Retina (tissue), 1 donor: ENCODE results near the gene NLRP1.

Source experiments
- DNase-seq: peaks from one replicate; pipeline ENCODE4 v3.0.0-alpha.2; 2016

The NLRP1 gene

GRCh38 chr17:5511401-5512225, 72.7 kb downstream of the NLRP1 start:
- no peak for DNase-seq

GRCh38 chr17:5510771-5511170, 73.5 kb downstream of the NLRP1 start:
- no peak for DNase-seq

GRCh38 chr17:5509482-5509881, 74.8 kb downstream of the NLRP1 start:
- no peak for DNase-seq

GRCh38 chr17:5508810-5509209, 75.5 kb downstream of the NLRP1 start:
- peak; percentile 60 for DNase-seq

GRCh38 chr17:5506307-5506706, 78.0 kb downstream of the NLRP1 start:
- no peak for DNase-seq

- DNase-seq, result no peak
Observed at GRCh38 chr17:5502552-5502951, 81.8 kb downstream of the NLRP1 start.

- no peak for DNase-seq
Observed at GRCh38 chr17:5501685-5502084, 82.6 kb downstream of the NLRP1 start.

GRCh38 chr17:5500589-5501391, 83.5 kb downstream of the NLRP1 start:
- peak; percentile 94 for DNase-seq

GRCh38 chr17:5500247-5500588, 84.1 kb downstream of the NLRP1 start:
- DNase-seq, result peak; percentile 70

- DNase-seq, result peak; percentile 85
Observed at GRCh38 chr17:5499476-5500231, 84.7 kb downstream of the NLRP1 start.

- DNase-seq, result no peak
Observed at GRCh38 chr17:5492970-5493369, 91.3 kb downstream of the NLRP1 start.

- no peak for DNase-seq
Observed at GRCh38 chr17:5488752-5489151, 95.6 kb downstream of the NLRP1 start.

GRCh38 chr17:5486206-5487124, 97.8 kb downstream of the NLRP1 start, which contains the start of gene MIS12:
TSS of gene MIS12 (plus strand) at chr17:5486566. CDS start at chr17:5488863, 2,297 bp downstream.
- peak; percentile 98 for DNase-seq

GRCh38 chr17:5485270-5486205, 98.8 kb downstream of the NLRP1 start, which contains the start of gene DERL2:
TSS of gene DERL2 (minus strand) at chr17:5486178. CDS start at chr17:5486161, 17 bp downstream.
- no peak for DNase-seq

- DNase-seq, result no peak
Observed at GRCh38 chr17:5481451-5481850, 102.9 kb downstream of the NLRP1 start.

- DNase-seq, result no peak
Observed at GRCh38 chr17:5480962-5481361, 103.3 kb downstream of the NLRP1 start.

- no peak for DNase-seq
Observed at GRCh38 chr17:5478992-5479391, 105.3 kb downstream of the NLRP1 start.

GRCh38 chr17:5473906-5474305, 110.4 kb downstream of the NLRP1 start:
- DNase-seq, result no peak

- DNase-seq, result no peak
Observed at GRCh38 chr17:5472511-5472910, 111.8 kb downstream of the NLRP1 start.

GRCh38 chr17:5468075-5468473, 116.2 kb downstream of the NLRP1 start:
- no peak for DNase-seq

GRCh38 chr17:5467416-5467815, 116.9 kb downstream of the NLRP1 start:
- DNase-seq, result peak; percentile 6
